ENCODE data around the gene PMIS2.

Gene PMIS2

GRCh38 chr19:35556025-35556590 is 29.9 kb upstream of the PMIS2 start:
- DNase-seq (ENCODE audit: low read depth in 2 of 2) = no peak

DNA sequence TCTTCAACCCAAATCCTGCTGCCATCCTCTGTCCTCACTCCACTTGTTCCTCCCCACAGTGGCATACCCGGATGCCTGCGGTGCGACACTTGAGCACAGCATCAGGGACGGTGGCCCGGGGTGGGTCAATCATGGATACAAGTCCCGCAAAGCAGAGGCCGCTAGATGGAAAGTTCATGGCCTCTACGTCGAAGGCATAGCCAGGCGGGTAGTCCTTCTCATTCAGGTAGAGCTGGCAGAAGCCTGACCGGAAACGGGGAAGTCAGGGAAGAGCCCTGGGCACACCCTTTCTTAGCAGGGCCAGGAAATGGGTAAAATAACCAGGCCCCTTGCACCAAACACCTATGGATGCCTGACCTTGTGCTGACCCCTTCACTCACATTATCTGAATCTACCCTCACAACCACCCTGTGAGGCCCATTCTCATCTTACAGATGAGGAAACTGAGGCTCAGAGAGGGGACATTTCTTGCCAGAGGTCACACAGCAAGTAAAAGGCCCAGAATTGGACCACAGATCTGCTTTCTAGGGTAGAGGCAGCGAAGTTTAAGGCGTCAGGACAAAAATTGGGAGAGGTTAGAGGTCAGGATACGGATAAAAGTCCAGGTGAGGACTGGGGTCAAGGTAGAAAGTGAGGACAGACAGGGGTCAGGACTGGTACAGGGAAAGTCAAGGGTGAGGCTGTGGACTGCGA is 29.0 kb upstream of the PMIS2 start:
- no peak for DNase-seq (ENCODE audit: low read depth in 2 of 2)

GRCh38 chr19:35557539-35558399 is 28.2 kb upstream of the PMIS2 start:
- peak in 1 of 2 donors; percentile 18 for DNase-seq (ENCODE audit: low read depth in 2 of 2)

GRCh38 chr19:35558400-35559280 is 27.3 kb upstream of the PMIS2 start:
- DNase-seq (ENCODE audit: low read depth in 2 of 2) = no peak

- no peak for DNase-seq (ENCODE audit: low read depth in 2 of 2)
These were observed 26.7 kb upstream of the PMIS2 start for GRCh38 chr19:35559281-35559659.

DNA sequence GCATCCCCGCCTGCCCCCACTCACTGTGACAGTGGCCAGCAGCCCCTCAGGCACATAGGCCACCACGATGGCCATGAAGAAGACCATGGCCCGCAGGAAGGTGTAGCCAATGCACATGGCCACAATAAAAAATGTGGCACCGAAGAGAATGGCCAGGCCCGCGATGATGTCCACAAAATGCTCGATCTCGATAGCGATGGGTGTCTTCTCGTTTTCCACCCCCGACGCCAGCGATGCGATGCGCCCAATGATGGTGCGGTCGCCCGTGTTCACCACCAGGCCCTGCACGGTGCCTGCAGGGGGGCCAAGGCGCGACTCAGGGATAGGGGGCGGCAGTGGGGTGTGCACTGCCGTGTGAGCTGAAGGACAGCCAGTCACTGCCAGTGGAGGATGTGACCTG is 26.2 kb upstream of the PMIS2 start:
- no peak for DNase-seq (ENCODE audit: low read depth in 2 of 2)

- DNase-seq (ENCODE audit: low read depth in 2 of 2) = no peak
These were observed 25.7 kb upstream of the PMIS2 start for GRCh38 chr19:35560271-35560670.

- DNase-seq (ENCODE audit: low read depth in 2 of 2) = no peak
These were observed 25.3 kb upstream of the PMIS2 start for GRCh38 chr19:35560677-35561076.

GRCh38 chr19:35561436-35561835 is 24.5 kb upstream of the PMIS2 start:
- no peak for DNase-seq (ENCODE audit: low read depth in 2 of 2)

DNA sequence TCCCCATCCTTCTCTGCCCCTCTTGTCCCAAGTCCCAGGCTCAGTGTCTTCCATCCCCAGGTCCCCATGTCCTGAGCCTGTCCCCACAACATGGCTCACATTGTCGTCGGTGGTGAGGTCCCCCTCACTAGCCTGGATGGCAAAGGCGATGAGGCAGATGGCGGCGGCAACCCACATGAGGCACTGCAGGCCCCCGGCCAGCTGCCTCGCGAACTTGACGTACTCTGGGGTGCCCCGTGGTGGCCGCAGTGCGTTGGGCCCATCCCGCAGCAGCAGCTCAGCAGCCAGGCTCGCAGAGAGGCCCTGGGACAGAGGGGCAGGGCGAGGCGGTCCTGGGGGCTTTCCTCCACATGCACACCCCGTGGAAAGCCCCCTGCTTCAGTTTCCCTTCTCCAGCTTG is 23.6 kb upstream of the PMIS2 start:
- no peak for DNase-seq (ENCODE audit: low read depth in 2 of 2)

DNA sequence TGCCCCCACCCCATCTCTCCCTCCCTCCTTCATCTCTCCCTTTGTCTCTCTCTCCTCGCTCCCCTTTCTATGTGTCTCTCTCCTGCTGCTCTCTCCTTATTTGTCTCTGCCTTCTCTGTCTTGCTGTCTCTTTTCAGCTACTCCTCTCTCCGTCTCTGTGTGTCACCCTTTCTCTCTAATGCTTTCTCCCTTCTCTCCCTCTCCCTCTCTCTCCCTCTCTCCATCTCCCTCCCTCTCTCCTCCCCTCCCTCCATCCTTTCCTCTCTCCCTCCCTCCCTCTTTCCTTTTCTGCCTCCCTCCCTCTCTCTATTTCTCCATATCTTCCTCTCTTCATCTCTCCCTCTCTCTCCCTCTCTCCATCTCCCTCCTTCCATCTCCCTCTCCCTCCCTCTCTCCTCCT is 23.2 kb upstream of the PMIS2 start:
- DNase-seq (ENCODE audit: low read depth in 2 of 2) = no peak

GRCh38 chr19:35563207-35563829 is 22.7 kb upstream of the PMIS2 start, which contains the start of gene ATP4A:
Gene ATP4A, minus strand, starts transcription at chr19:35563658. Its CDS starts 29 bp downstream, at chr19:35563629.
- no peak for DNase-seq (ENCODE audit: low read depth in 2 of 2)

DNA sequence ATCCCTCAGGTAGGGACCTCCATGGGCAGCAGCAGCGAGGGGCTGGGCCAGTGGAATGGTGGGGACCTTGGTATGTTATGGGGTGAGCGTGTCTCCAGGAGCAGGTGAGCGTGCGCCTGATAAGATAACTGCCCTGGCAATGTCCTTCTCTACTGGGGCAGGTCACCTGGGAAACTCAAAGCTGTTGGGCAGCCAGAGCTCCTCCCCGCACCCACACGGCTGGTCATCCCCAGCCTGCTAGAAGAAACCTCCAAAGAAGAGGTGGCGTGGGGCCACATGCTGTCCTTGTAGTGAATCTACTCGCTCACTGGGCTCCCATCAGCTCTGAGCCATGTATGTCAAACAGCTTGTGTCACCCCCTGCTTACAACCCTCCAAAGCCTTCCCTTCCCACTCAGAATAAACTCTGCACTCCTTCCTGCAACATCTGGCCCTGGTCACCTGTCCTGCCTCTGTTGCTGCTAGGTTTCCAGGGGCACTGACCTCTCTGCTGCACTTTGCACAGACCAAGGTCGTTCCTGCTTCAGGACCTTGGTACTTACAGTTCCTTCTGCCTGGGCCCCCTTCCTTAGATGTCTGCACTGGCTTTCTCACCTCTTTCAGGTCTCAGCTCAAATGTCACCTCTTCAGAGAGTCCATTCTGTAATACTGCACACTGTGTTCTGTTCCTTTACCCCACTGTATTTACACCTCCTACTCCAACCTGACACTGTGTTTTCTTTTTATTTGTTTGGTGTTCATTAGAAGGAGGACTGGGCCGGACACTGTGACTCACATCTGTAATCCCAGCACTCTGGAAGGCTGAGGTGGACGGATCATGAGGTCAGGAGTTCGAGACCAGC is 20.7 kb upstream of the PMIS2 start:
- DNase-seq (ENCODE audit: low read depth in 2 of 2) = no peak

GRCh38 chr19:35566738-35567137 is 19.2 kb upstream of the PMIS2 start:
- DNase-seq (ENCODE audit: low read depth in 2 of 2) = no peak

GRCh38 chr19:35569281-35569781 is 16.6 kb upstream of the PMIS2 start:
- no peak for DNase-seq (ENCODE audit: low read depth in 2 of 2)

GRCh38 chr19:35571406-35571965 is 14.5 kb upstream of the PMIS2 start:
- DNase-seq (ENCODE audit: low read depth in 2 of 2) = no peak

GRCh38 chr19:35577918-35578317 is 8.1 kb upstream of the PMIS2 start:
- no peak for DNase-seq (ENCODE audit: low read depth in 2 of 2)

- no peak for DNase-seq (ENCODE audit: low read depth in 2 of 2)
These were observed 7.3 kb upstream of the PMIS2 start for GRCh38 chr19:35578707-35579106.

DNA sequence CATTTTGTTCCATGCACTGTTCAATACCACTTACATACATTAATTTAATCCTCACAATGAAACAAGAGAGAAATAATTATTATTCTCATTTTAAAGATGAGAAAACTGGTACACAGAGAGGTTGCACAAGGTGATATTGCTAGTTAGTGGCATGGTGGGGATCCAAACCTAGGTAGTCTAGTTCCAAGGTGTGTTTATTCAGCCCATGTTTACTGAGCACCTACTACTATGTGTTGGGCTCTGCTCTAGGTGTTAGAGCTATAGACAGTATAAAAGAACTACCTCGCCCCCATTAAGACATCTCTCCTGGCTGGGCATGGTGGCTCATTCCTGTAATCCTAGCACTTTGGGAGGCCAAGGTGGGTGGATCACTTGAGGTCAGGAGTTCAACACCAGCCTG is 3.2 kb upstream of the PMIS2 start:
- no peak for DNase-seq (ENCODE audit: low read depth in 2 of 2)

DNA sequence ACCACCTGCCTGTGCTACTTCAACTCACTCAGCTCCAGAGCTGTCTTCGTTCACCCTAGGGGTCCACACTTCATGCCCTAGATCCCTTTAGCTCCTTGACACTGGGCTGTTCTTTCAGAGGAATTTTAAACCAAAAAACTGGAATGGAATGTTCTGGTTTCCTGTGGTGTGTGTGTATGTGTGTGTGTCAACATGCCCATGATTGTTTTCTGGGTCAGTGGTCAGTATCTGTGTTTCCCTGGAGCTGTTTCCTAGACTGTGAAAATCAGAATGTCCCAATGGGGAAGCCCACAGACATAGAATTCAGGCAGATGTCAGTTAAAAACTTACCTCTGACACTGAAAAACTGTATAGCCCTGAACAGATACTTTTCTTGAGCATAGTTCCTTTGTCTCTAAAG is 1.3 kb downstream of the PMIS2 start:
- DNase-seq (ENCODE audit: low read depth in 2 of 2) = no peak

Data from stimulated activated CD8-positive, alpha-beta memory T cell treated with anti-CD3 and anti-CD28 coated beads, Interleukin-15, amount 100 ng/mL, for 4 hours (primary cell).